GM18520 (cell line): ENCODE results near the gene CENPN.

ENCODE experiments used
- ATAC-seq: cut with Tn5 transposase; IDR thresholded peaks from one replicate; pipeline ENCODE4 v1.9.1; 2021; ENCODE audit not compliant: unreplicated experiment

CENPN gene

DNA sequence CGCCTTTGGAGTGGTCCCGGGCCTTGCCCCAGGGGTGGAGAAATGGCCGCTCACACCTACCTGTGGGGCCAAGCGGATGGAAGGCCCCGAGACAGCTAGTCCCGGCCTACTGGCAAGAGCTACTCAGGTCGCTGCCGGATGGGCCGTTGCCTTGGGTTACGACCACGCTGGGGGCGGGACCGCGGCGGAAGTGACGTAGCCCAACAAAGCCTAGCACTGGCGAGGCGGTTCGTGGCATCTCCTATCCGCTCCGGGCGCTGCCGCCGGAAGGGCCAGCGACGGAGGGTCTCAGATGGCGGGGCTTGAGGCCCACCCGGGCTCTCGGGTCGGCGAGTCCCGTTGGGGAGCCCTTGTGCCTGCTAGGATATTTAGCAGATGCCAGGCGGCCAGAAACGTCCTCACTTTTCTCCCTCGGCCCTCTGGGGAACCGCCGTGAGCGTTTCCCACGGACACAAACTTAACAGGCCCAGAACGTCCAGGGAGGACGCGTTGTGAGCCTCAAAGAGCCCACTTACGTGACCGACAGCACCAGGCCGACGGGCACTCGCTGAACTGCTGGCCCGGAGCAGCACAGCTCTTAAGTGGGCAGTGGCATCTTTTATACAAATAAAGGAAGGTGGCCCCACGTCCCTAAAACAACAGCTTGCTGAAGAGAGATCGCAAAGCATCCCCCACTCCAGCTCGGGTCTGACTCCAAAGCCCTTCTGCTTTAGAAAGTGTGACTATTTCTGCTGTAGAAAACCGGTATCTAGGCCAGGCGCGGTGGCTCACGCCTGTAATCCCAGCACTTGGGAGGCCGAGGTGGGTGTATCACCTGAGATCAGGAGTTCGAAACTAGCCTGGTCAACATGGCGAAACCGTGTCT is 70.3 kb downstream of the CENPN start, which contains the start of gene C16orf46:
TSS of gene C16orf46 (minus strand) at position 163 of the 865 bp plus-strand sequence. CDS start 13,283 bp downstream, outside the sequence.
- ATAC-seq, result peak; percentile 93

DNA sequence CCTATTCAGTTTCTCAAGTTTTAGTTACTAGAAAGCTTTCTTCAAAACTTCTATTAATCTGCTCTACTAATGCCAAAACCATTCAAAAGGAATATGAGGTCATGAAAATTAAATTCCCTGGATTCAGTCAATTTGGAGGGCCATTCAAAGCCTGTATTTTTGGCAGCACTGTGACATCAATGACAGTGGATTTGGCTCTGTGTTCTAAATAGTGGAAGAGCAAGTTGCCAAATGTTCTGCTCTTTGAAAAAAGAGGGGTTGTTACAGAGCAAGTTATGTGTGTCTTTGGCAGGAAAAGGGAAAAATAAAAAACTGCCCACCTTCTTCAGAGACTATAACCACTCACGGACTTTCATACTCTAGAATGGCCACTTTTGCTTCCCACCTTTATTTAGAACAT is 73.2 kb downstream of the CENPN start:
- no peak for ATAC-seq

DNA sequence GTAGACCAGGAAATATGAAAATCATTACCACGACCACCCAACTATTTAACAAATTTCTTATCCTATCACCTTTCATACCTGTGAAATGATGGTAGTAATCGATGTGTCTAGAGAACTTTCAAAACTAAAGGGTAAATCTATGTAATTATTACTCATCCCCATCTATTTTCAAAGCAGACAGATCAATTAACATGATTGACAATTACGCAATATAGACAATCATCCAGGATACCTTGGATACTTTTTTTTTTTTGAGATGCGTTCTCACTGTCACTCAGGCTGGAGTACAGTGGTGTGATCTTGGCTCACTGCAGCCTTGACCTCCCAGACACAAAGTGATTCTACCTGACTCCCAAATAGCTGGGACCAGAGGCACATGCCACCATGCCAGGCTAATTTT is 74.0 kb downstream of the CENPN start:
- ATAC-seq, result no peak
